ENCODE results near the gene NSUN6. TPM values are rescaled to one million over a fixed set of nuclear protein-coding genes. Genes with fewer than 3 reads are reported as not detected.
"Not testable (repeated sequence)": the region's sequence is repeated elsewhere in the genome, so short reads cannot be mapped to it uniquely, and the experiment has no call there.

Gene NSUN6
- total RNA-seq, 2 donors from 2014 or later: 8.5 to 10.1 TPM

- DNase-seq (ENCODE audit: low spot score): no peak
- intact Hi-C loops (cut with DNase I): no loop called here
Observed at GRCh38 chr10:18571076-18571475, 80.3 kb downstream of the NSUN6 start.

- intact Hi-C loops (cut with DNase I); DNase-seq (ENCODE audit: low spot score): not testable (repeated sequence)
Observed at GRCh38 chr10:18570386-18570785, 81.0 kb downstream of the NSUN6 start.

- intact Hi-C loops (cut with DNase I): loop anchor here in 1 of 2 donors (10.0 kb wide), 1 partner anchor 627 kb away; no protein-coding TSS in a partner anchor
- DNase-seq (ENCODE audit: low spot score): no peak
Observed at GRCh38 chr10:18567343-18567856, 84.0 kb downstream of the NSUN6 start.

GRCh38 chr10:18566177-18566576 is 85.2 kb downstream of the NSUN6 start:
- intact Hi-C loops (cut with DNase I): loop anchor here in 1 of 2 donors (10.0 kb wide), 1 partner anchor 629 kb away; no protein-coding TSS in a partner anchor
- no peak for DNase-seq (ENCODE audit: low spot score)

- intact Hi-C loops (cut with DNase I): loop anchor here in 1 of 2 donors (10.0 kb wide), 1 partner anchor 630 kb away; no protein-coding TSS in a partner anchor
- no peak for DNase-seq (ENCODE audit: low spot score)
Observed at GRCh38 chr10:18565006-18565405, 86.4 kb downstream of the NSUN6 start.

GRCh38 chr10:18563003-18563726 is 88.2 kb downstream of the NSUN6 start:
- no peak for DNase-seq (ENCODE audit: low spot score)
- intact Hi-C loops (cut with DNase I): loop anchor here in 1 of 2 donors (10.0 kb wide), 1 partner anchor 632 kb away; no protein-coding TSS in a partner anchor

GRCh38 chr10:18561861-18562551 is 89.4 kb downstream of the NSUN6 start:
- intact Hi-C loops (cut with DNase I): loop anchor here in 1 of 2 donors (10.0 kb wide), 1 partner anchor 633 kb away; no protein-coding TSS in a partner anchor
- no peak for DNase-seq (ENCODE audit: low spot score)

- DNase-seq (ENCODE audit: low spot score): no peak
- intact Hi-C loops (cut with DNase I): no loop called here
Observed at GRCh38 chr10:18557960-18558359, 93.4 kb downstream of the NSUN6 start.

GRCh38 chr10:18556522-18557147 is 94.8 kb downstream of the NSUN6 start:
- no peak for DNase-seq (ENCODE audit: low spot score)
- intact Hi-C loops (cut with DNase I): no loop called here

GRCh38 chr10:18554479-18554878 is 96.9 kb downstream of the NSUN6 start:
- DNase-seq (ENCODE audit: low spot score): no peak

GRCh38 chr10:18551473-18551872 is 99.9 kb downstream of the NSUN6 start:
- intact Hi-C loops (cut with DNase I): no loop called here
- no peak for DNase-seq (ENCODE audit: low spot score)

More at GRCh38 chr10:18554479-18554878, 96.9 kb downstream of the NSUN6 start:
- intact Hi-C loops (cut with DNase I): no loop called here

- intact Hi-C loops (cut with DNase I): no loop called here
- no peak for DNase-seq (ENCODE audit: low spot score)
Observed at GRCh38 chr10:18549105-18549504, 102.3 kb downstream of the NSUN6 start.

GRCh38 chr10:18545621-18546305 is 105.6 kb downstream of the NSUN6 start:
- DNase-seq (ENCODE audit: low spot score): no peak
- intact Hi-C loops (cut with DNase I): no loop called here

GRCh38 chr10:18542832-18543231 is 108.6 kb downstream of the NSUN6 start:
- DNase-seq (ENCODE audit: low spot score): no peak
- intact Hi-C loops (cut with DNase I): no loop called here

- intact Hi-C loops (cut with DNase I): no loop called here
- no peak for DNase-seq (ENCODE audit: low spot score)
Observed at GRCh38 chr10:18540195-18540594, 111.2 kb downstream of the NSUN6 start.

GRCh38 chr10:18539335-18539734 is 112.1 kb downstream of the NSUN6 start:
- no peak for DNase-seq (ENCODE audit: low spot score)
- intact Hi-C loops (cut with DNase I): no loop called here

GRCh38 chr10:18533896-18534295 is 117.5 kb downstream of the NSUN6 start:
- DNase-seq (ENCODE audit: low spot score): no peak
- intact Hi-C loops (cut with DNase I): no loop called here

- intact Hi-C loops (cut with DNase I): no loop called here
- no peak for DNase-seq (ENCODE audit: low spot score)
Observed at GRCh38 chr10:18532881-18533535, 118.4 kb downstream of the NSUN6 start.

GRCh38 chr10:18528292-18528691 is 123.1 kb downstream of the NSUN6 start:
- intact Hi-C loops (cut with DNase I): no loop called here
- no peak for DNase-seq (ENCODE audit: low spot score)

Data from posterior vena cava (tissue), 2 donors.